ENCODE measurements around the gene GRM5.
"Not testable (repeated sequence)": the region's sequence is repeated elsewhere in the genome, so short reads cannot be mapped to it uniquely, and the experiment has no call there.

Gene GRM5

GRCh38 chr11:88535266-88535665, 530.5 kb downstream of the GRM5 start:
- no peak for TF ChIP-seq CTCF (IDR thresholded peaks at IDR 0.05; ENCODE audit: extremely low read depth, insufficient read depth, missing control alignments)
- no peak for DNase-seq (ENCODE audit: low spot score)
- in situ Hi-C loops (cut with MboI; ENCODE audit: low pct_unique_long_range_greater_than_20kb, low sequenced_read_pairs, unreplicated experiment), result loop anchor here (25.0 kb wide), 2 partner anchors 423 to 523 kb away; no protein-coding TSS in a partner anchor

- not testable (repeated sequence) for DNase-seq (ENCODE audit: low spot score)
- in situ Hi-C loops (cut with MboI; ENCODE audit: low pct_unique_long_range_greater_than_20kb, low sequenced_read_pairs, unreplicated experiment), result loop anchor here (25.0 kb wide), 2 partner anchors 422 to 522 kb away; no protein-coding TSS in a partner anchor
Observed at GRCh38 chr11:88534706-88535105, 531.1 kb downstream of the GRM5 start.

GRCh38 chr11:88534185-88534584, 531.6 kb downstream of the GRM5 start:
- no peak for DNase-seq (ENCODE audit: low spot score)
- TF ChIP-seq CTCF (IDR thresholded peaks at IDR 0.05; ENCODE audit: extremely low read depth, insufficient read depth, missing control alignments), result no peak
- in situ Hi-C loops (cut with MboI; ENCODE audit: low pct_unique_long_range_greater_than_20kb, low sequenced_read_pairs, unreplicated experiment), result loop anchor here (25.0 kb wide), 2 partner anchors 422 to 522 kb away; no protein-coding TSS in a partner anchor

GRCh38 chr11:88533001-88533400, 532.8 kb downstream of the GRM5 start:
- in situ Hi-C loops (cut with MboI; ENCODE audit: low pct_unique_long_range_greater_than_20kb, low sequenced_read_pairs, unreplicated experiment), result loop anchor here (25.0 kb wide), 2 partner anchors 421 to 521 kb away; no protein-coding TSS in a partner anchor
- TF ChIP-seq CTCF (IDR thresholded peaks at IDR 0.05; ENCODE audit: extremely low read depth, insufficient read depth, missing control alignments), result no peak
- no peak for DNase-seq (ENCODE audit: low spot score)

GRCh38 chr11:88531831-88532230, 534.0 kb downstream of the GRM5 start:
- TF ChIP-seq CTCF (IDR thresholded peaks at IDR 0.05; ENCODE audit: extremely low read depth, insufficient read depth, missing control alignments), result no peak
- in situ Hi-C loops (cut with MboI; ENCODE audit: low pct_unique_long_range_greater_than_20kb, low sequenced_read_pairs, unreplicated experiment), result loop anchor here (25.0 kb wide), 2 partner anchors 420 to 520 kb away; no protein-coding TSS in a partner anchor

GRCh38 chr11:88529426-88529825, 536.4 kb downstream of the GRM5 start:
- no peak for DNase-seq (ENCODE audit: low spot score)
- no peak for TF ChIP-seq CTCF (IDR thresholded peaks at IDR 0.05; ENCODE audit: extremely low read depth, insufficient read depth, missing control alignments)
- in situ Hi-C loops (cut with MboI; ENCODE audit: low pct_unique_long_range_greater_than_20kb, low sequenced_read_pairs, unreplicated experiment), result loop anchor here (25.0 kb wide), 2 partner anchors 417 to 517 kb away; no protein-coding TSS in a partner anchor

More at GRCh38 chr11:88531831-88532230, 534.0 kb downstream of the GRM5 start:
- no peak for DNase-seq (ENCODE audit: low spot score)

GRCh38 chr11:88523386-88524071, 542.3 kb downstream of the GRM5 start:
- in situ Hi-C loops (cut with MboI; ENCODE audit: low pct_unique_long_range_greater_than_20kb, low sequenced_read_pairs, unreplicated experiment), result no loop called here
- no peak for DNase-seq (ENCODE audit: low spot score)
- TF ChIP-seq CTCF (IDR thresholded peaks at IDR 0.05; ENCODE audit: extremely low read depth, insufficient read depth, missing control alignments), result no peak

All from GM13977 (cell line).